Anterior cingulate cortex (tissue), 58 donors: ENCODE results near the gene CDC42SE2.

Experiments
- DNase-seq, 58 donors: peaks; one replicate each; lab custom pipeline; 2025; lab: John Stamatoyannopoulos, UW

The CDC42SE2 gene

GRCh38 chr5:131263648-131264450 lies at the start of gene CDC42SE2:
Gene CDC42SE2, plus strand, starts transcription at chr5:131264053. Its CDS starts 95,441 bp downstream, at chr5:131359494.
- peak in 56 of 58 donors; percentile 24 to 92 (median 78) for DNase-seq

- DNase-seq: peak in 2 of 58 donors; percentile 34 to 48
Measured at GRCh38 chr5:131214609-131215227, 49.1 kb upstream of the CDC42SE2 start.

- no peak for DNase-seq
Measured at GRCh38 chr5:131217791-131218190, 46.1 kb upstream of the CDC42SE2 start.

- no peak for DNase-seq
Measured at GRCh38 chr5:131218392-131218791, 45.5 kb upstream of the CDC42SE2 start.

- no peak for DNase-seq
Measured at GRCh38 chr5:131220566-131220965, 43.3 kb upstream of the CDC42SE2 start.

- no peak for DNase-seq
Measured at GRCh38 chr5:131221008-131221703, 42.7 kb upstream of the CDC42SE2 start.

- peak in 2 of 58 donors; percentile 10 to 11 for DNase-seq
Measured at GRCh38 chr5:131221888-131222287, 42.0 kb upstream of the CDC42SE2 start.

GRCh38 chr5:131222731-131223130 lies 41.1 kb upstream of the CDC42SE2 start:
- DNase-seq: no peak

GRCh38 chr5:131223751-131224386 lies 40.0 kb upstream of the CDC42SE2 start:
- DNase-seq: no peak

- peak in 12 of 58 donors; percentile 3 to 61 (median 10) for DNase-seq
Measured at GRCh38 chr5:131224387-131225201, 39.3 kb upstream of the CDC42SE2 start.

- no peak for DNase-seq
Measured at GRCh38 chr5:131225282-131225974, 38.4 kb upstream of the CDC42SE2 start.

GRCh38 chr5:131226899-131227298 lies 37.0 kb upstream of the CDC42SE2 start:
- DNase-seq: no peak

- no peak for DNase-seq
Measured at GRCh38 chr5:131228646-131229045, 35.2 kb upstream of the CDC42SE2 start.

GRCh38 chr5:131229623-131230022 lies 34.2 kb upstream of the CDC42SE2 start:
- no peak for DNase-seq

- peak in 7 of 58 donors; percentile 5 to 37 (median 11) for DNase-seq
Measured at GRCh38 chr5:131230406-131230805, 33.4 kb upstream of the CDC42SE2 start.

- DNase-seq: no peak
Measured at GRCh38 chr5:131239686-131240085, 24.2 kb upstream of the CDC42SE2 start.

GRCh38 chr5:131242728-131243255 lies 21.1 kb upstream of the CDC42SE2 start:
- no peak for DNase-seq

GRCh38 chr5:131245312-131245711 lies 18.5 kb upstream of the CDC42SE2 start:
- DNase-seq: no peak

GRCh38 chr5:131245948-131246347 lies 17.9 kb upstream of the CDC42SE2 start:
- DNase-seq: no peak
